Renal pelvis (tissue), 4 donors: Measurements from ENCODE around the gene SEMA6A. TPM values are rescaled to one million over a fixed set of nuclear protein-coding genes. Genes with fewer than 3 reads are reported as not detected.

Source experiments
- DNase-seq: peaks from one replicate; pipeline ENCODE4 v3.0.0-alpha.2; 2013
- polyA plus RNA-seq, 3 donors: library from polyadenylated mRNA; unstranded; fragments of 120-200 nt; gene quantifications; one replicate each; pipeline ENCODE4 v1.2.1, GENCODE V29; 2013; ENCODE audit not compliant: insufficient read length in 3 of 3

SEMA6A gene
- polyA plus RNA-seq, 3 donors: 46.0 to 67.2 (median 64.2) TPM

DNA sequence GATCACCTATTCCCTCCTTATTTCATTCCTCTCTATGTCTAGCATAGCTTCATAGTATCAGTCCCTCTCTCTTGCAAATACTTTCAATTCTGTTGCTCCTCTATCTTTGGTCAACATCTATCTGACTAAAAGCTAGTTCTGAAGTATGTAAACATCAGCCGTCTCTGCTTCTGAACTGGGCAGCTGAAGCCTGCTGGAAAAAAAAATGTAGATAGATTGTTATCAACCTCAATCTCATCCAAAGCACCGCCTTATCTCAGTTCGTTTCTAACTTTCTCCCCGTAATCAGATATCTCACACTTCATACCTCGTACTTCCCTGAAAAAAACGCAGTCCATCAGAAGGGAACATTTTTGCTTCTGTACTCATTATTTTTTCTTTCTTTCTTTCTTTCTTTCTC, 4.5 kb upstream of the SEMA6A start:
- no peak for DNase-seq

GRCh38 chr5:116578676-116579075, 4.1 kb upstream of the SEMA6A start:
- DNase-seq: no peak

- no peak for DNase-seq
These were observed 2.6 kb upstream of the SEMA6A start for GRCh38 chr5:116577064-116577788.

GRCh38 chr5:116576053-116576713, 1.6 kb upstream of the SEMA6A start:
- DNase-seq: peak; percentile 86

DNA sequence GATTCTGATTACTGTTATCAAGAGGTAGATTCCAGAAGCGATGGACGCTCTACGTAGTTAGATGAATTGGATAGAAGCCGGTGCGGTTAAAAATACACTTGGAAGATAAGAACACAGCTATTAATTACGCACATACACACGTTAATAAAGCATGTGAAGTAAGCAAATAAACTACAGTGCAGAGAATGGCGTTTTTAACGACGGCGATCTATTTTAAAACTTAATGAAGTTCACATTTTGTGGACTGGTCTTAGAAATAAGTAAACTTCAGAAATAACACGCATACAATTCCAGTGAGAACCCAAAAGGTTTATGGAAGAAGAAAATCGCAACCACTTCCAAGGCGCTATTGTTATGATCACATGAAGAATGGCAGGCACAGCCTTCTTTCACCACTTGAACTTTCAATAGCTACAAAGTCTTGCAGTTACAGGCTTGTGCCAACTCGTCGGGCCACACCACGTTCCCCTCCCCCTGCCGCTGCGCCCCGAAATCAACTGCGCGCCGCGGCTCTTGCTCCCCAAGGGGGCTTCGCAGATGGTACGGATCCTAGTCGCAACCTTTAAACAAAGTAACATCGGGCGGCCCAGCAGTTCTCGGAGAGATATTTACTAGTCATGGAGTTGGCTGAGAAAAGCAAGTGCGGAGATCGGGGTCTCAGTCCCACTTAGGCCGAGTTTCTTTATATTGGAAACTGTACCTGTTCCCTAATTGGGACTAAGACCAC, 866 bp upstream of the SEMA6A start:
- DNase-seq: peak; percentile 49

DNA sequence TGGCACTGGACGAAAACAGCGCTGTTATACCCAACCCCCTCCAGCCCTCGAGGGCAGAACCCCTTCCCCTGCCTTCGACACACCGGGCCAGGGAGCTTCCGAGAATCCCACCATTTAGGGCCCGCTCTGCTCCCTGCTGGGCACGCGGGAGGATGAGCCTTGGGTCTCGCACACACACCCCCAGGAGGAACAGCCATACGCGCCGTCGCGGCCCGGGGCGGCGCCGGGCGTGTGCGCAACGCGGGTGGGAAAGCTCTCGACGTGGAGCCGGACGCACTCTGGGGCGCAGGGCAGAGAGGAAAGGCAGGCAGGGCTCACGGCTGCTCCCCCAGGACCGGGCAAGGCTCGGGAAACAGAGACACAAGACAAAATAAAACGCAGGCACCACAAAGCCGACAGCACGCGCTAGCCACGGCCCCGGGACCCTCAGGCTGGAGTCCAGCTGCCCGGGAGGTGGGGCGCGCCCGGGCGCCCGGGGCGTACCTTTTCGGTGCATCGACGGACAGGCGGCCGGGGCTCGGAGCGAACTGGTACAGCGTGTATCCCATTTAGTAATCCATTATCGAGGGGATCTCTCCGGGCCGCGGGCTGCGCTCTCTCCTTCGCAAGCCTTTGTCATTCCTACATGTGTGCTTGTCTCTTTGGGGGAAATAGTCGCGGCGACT, 789 bp downstream of the SEMA6A start:
- peak; percentile 33 for DNase-seq

- peak; percentile 34 for DNase-seq
These were observed 1.3 kb downstream of the SEMA6A start for GRCh38 chr5:116573279-116573701.

DNA sequence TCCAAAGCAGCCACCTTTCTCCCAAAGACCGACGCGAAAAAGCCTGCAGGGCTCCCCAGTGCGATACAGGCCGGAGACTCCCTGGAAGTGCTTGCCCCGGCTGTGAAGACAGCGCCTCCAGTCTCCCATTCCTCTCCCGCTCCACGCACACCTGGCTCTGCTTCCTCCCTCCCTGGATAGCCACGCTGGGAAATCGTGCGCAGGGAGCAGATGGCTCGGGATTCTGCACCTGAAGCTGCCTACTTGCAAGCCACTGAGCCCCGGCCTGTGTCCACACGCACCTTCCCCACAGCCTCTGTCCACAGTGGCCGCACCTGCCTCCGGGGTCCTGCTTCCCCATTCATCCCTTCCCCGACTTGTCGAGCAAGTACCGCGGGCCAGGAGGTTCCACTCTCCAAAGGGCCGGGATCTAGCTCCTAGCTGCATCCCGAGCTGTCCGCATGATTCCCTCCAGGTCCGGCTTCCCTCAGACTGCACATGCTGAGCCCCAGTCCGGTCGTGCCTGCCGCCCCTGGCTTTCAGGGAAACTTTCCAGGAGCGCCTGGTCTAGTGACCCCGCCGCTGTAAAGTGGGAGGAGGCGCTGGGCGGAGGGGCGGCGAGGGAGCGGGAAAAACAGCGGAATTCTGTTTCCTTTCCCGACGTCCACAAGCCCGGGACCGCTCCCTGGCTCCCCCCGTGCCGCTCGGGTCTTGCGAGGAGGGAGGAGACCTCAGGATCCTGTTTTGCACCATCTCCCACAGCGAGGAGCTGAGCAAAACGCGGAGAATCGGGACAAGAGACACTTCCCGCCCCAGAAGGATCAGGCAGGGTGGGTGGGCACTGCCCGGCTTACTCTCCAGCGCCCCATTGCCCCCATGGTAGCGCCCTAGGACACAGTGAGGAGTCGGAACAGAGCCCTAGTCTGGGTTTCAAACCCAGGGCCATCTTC, 2.0 kb downstream of the SEMA6A start:
- peak; percentile 68 for DNase-seq

DNA sequence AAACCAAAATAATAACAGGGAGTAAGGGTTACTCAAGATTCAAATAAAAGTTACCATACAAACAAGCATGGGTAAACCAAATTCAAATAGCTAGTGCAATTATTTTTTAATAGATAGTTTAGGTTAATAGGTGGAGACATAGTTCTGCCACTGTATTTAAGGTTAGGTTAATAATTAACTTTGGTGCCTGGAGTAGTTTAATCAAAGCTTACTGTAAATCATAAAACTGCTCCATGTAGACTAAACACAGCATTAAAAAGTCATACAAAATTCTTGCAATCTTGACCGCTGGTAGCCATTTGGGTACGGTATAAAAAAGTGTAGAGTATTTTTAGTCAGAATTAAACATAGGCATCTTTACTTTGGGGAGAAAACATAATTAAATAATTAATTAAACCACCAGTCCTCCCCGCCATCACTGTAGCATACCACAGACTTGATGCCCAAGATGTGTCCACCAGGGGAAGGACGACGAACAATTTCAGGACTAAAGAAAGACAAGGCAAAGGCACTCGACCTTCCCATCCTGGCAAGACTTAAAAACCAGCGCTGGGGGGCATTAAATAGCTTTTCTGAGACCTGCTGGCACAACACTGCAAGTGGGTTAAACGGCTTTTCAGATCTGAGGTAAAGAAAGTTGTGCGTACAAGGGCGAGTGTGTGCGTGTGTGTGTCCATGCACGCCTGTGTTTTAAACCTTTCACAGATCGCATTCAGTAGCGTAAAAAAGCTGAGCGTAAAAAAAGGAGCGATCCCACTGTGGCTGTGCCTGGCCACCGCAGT, 2.9 kb downstream of the SEMA6A start:
- peak; percentile 48 for DNase-seq

DNA sequence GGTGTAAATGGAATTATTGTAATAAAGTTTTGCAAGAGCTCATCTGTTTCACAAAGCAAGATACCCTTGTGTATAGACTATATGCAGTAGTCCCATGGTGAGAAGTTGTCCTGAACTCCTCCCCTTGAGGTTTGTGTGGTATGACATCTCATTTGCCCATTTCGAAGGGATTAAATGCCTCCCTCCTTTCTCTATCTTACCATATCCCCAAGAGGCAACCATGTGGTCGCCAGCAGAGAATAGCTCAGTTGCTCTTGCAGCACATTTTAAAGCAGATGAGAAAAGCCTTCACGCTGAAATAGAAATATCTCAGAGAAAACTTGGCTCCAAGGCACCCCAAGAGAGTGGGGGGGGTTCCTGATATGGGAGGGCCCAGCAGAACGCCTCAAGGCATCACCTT, 4.6 kb downstream of the SEMA6A start:
- DNase-seq: no peak

DNA sequence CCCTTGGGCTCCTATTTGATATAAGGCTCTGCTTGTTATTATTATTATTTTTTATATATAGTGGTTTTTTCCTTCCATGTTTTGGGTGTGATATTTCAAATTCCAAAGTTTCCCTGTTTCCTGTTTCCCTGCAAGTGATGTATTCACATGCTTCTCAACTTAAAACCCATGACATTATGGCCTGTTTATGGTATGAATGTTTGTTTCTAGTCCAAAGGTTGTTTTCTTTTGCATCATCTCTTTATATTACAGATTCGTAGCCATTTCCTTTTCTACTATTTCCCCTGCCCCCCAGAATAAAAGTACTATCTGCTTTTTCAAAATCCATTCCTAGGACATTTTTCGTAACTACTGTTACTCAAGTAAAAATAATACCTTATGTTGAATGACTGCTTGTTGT, 7.5 kb downstream of the SEMA6A start:
- DNase-seq: no peak

DNA sequence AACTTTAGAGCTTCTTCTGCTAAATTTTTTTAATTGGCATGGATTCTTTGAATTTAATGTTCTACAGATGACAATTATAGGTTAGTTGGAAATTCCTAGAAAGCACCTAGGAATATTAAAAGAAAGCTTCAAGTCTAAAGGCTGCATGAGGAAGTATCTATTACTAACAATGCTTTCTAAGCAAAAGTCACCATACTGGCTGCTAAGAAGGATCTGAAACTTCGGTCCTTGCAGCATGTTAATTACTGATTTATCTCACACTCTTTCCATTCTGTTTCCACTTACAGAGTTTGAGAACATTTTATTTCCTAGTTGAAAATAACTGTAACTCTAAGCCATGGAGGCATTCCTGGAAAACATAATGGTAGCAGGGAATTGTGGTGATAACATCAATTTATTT, 8.4 kb downstream of the SEMA6A start:
- no peak for DNase-seq

- DNase-seq: no peak
These were observed 9.7 kb downstream of the SEMA6A start for GRCh38 chr5:116564756-116565490.

DNA sequence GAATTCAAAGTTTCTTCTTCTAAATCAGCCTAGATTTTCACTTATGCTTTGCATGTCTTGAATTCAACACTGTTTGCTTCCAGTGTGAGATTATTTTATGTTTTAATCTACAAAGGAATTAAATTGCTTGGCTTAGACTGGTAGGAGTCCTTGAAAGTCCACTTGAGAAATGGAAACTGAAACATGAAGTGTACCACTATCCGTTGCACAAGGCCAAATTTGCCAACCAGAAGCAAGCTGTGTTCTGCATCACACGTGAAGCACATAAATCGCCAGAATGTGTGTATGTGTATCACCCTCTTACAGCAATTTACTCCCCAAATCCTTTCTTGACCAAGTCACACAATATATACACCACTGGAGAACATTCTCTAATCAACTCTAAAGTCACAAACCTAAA, 10.3 kb downstream of the SEMA6A start:
- DNase-seq: no peak

DNA sequence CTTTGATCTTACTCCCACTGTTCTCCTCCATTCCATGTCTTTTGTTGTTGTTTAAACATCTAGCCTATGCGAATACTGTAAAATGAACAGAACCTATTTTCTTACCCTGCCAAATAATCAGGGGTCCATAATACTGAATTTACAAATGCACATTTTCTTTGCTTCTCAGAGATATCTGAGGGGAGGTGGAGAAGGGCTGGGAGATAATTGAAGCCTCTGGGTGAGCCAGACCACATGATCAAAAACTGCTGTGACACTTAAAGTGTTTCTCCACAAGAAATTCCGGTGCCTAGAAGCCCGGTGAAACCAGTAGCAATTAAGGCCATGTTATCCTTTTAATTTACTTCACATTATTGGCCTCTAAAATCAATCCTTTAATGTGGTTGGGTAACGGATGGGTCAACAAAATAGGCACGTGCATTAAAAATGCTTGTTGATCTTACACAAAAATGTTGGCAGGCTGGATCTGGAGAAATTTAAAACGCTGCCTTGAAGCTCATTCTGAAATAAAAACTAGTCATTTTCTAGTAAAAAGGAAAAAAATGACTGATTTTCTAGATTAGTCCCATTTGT, 10.8 kb downstream of the SEMA6A start:
- no peak for DNase-seq

- no peak for DNase-seq
These were observed 12.0 kb downstream of the SEMA6A start for GRCh38 chr5:116562669-116563068.

DNA sequence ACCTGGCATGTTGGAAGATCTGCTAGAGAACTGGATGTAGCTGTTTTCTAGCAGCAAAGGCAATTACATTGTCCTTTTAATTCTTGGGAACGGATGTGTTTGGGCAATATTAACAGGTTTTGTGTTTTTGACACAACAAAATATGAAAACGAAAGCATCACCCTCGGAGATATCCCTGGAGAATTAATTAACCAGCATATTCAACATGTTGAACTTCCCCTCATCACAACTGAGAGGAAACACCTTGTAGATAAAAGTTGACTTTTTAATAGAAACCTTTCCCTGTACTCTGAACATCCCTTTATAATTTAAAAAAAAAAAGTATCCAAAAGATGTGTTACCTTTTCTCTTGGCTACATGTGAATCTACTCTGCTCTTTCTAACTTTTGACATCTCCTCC, 13.0 kb downstream of the SEMA6A start:
- DNase-seq: no peak

DNA sequence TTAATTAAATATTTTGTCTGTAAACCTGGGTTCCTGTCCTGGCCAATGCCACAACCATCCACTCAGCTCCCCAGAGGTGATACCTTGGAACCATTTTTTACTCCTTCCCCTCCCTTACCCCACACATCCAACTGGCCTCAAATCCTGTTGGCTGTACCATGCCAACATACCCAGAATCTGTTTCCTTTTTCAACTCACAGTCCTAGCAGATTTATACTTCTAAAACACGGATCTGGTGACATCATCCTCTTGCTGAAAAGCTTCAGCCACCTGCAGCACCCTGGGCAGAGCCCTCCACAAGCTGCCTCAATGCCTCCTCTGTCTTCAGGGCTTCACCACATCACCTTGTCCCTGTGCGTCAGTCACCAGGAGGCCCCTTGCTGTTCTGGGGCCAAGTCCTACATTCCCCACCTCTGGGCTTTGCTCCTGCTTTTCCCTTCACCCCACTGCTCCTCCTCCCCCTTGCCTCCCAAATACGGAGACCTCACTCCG, 14.9 kb downstream of the SEMA6A start:
- no peak for DNase-seq

DNA sequence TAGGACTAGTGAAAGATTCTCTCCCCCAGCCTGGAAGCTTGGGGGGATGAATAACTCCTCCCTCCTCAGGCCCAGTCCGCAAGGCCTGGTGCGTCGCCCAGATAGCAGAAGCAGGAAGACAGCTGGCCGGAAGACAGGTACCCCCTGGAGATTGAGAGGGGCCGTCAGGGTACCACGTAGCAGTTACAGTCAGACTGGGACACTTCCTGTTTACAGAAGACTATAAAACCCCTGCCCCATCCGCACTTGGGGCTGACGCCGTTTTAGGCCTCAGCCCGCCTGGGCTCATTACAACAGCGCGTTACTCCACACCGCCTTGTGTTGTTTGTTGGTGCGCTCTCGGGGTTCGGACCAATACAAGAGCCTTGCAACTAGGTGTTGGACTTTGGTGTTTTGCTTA, 15.4 kb downstream of the SEMA6A start:
- DNase-seq: no peak
